Gastrocnemius medialis (tissue), 4 donors: Measurements from ENCODE around the gene TRIM61. TPM values are rescaled to one million over a fixed set of nuclear protein-coding genes. Genes with fewer than 3 reads are reported as not detected.
"Not testable (repeated sequence)": the region's sequence is repeated elsewhere in the genome, so short reads cannot be mapped to it uniquely, and the experiment has no call there.

Experiments used
- ATAC-seq, 2 donors: fragments of 150-250 bp; one replicate each; pipeline ENCODE4 v1.9.1; 2016
- DNase-seq, 2 donors: peaks; one replicate each; pipeline ENCODE4 v3.0.0-alpha.2; 2019
- H3K27ac ChIP-seq, 4 donors: fragments of 200-600 bp; sonication (generic); 1 replicate in 1 of 4; 2 replicates in 3 of 4; pipeline ENCODE4 v1.5.1; 2016 to 2018; ENCODE audit warnings: mild to moderate bottlenecking in 2 of 4, moderate library complexity in 1 of 4
- H3K27me3 ChIP-seq, 3 donors: fragments of 200-600 bp; sonication (generic) in 2 of 3; 1 replicate in 1 of 3; 2 replicates in 2 of 3; pipeline versions ENCODE4 v1.5.1 to v1.6.0; 2016 to 2019; ENCODE audit warnings: mild to moderate bottlenecking in 1 of 3, moderate library complexity in 1 of 3
- H3K36me3 ChIP-seq, 2 donors: fragments of 200-600 bp; sonication (generic) in 1 of 2; one replicate each; pipeline ENCODE4 v1.5.1; 2017 to 2018
- H3K4me1 ChIP-seq, 2 donors: fragments of 200-600 bp; sonication (generic) in 1 of 2; one replicate each; pipeline ENCODE4 v1.5.1; 2016 to 2017; ENCODE audit warnings: mild to moderate bottlenecking in 2 of 2
- H3K4me3 ChIP-seq, 4 donors: fragments of 200-600 bp; sonication (generic) in 3 of 4; 1 replicate in 1 of 4; 2 replicates in 3 of 4; pipeline ENCODE4 v1.5.1; 2016 to 2019; ENCODE audit warnings: mild to moderate bottlenecking in 2 of 4
- H3K9me3 ChIP-seq, 3 donors: fragments of 200-600 bp; sonication (generic) in 2 of 3; 1 replicate in 1 of 3; 2 replicates in 2 of 3; pipeline ENCODE4 v1.5.1; 2016 to 2019
- POLR2A ChIP-seq, 2 donors: fragments of 450-650 bp; IDR thresholded peaks; one replicate each; pipeline ENCODE4 v1.6.1; 2017; ENCODE audit warnings: antibody characterized with exemption in 2 of 2, mild to moderate bottlenecking in 2 of 2, moderate library complexity in 2 of 2
- in situ Hi-C, 4 donors: fragments of 200-750 bp; cut with MboI; loops; one replicate each; pipeline versions ENCODE4 v1.15.0 to v1.8.0; 2017; ENCODE audit warnings: low sequenced_read_pairs in 4 of 4
- intact Hi-C: fragments of 100-400 bp; cut with DNase I; formaldehyde crosslinking; loops from one replicate; pipeline ENCODE4 v1.15.1; 2023; ENCODE audit warnings: low total_unique reads
- total RNA-seq, 4 donors: library from RNA; depleted of rRNA; stranded (reverse); fragments of >200 nt; gene quantifications; one replicate each; pipeline versions ENCODE4 v1.1.0 to v1.2.3, GENCODE V29; 2016
- TF ChIP-seq, protein P1 (sequence below), 5 experiments: fragments of 450-650 bp in 3 of 5; fragments of 200-600 bp in 2 of 5; sonication (generic) in 2 of 5; IDR thresholded peaks in 4 of 5; conservative IDR thresholded peaks in 1 of 5; 1 replicate in 4 of 5; 2 replicates in 1 of 5; pipeline ENCODE4 v1.5.1; 2016 to 2019; ENCODE audit warnings: antibody characterized with exemption in 5 of 5, mild to moderate bottlenecking in 3 of 5, moderate library complexity in 3 of 5

The TRIM61 gene
- total RNA-seq, 4 donors from 2014 or later = 0.46 TPM; not detected in 3

DNA sequence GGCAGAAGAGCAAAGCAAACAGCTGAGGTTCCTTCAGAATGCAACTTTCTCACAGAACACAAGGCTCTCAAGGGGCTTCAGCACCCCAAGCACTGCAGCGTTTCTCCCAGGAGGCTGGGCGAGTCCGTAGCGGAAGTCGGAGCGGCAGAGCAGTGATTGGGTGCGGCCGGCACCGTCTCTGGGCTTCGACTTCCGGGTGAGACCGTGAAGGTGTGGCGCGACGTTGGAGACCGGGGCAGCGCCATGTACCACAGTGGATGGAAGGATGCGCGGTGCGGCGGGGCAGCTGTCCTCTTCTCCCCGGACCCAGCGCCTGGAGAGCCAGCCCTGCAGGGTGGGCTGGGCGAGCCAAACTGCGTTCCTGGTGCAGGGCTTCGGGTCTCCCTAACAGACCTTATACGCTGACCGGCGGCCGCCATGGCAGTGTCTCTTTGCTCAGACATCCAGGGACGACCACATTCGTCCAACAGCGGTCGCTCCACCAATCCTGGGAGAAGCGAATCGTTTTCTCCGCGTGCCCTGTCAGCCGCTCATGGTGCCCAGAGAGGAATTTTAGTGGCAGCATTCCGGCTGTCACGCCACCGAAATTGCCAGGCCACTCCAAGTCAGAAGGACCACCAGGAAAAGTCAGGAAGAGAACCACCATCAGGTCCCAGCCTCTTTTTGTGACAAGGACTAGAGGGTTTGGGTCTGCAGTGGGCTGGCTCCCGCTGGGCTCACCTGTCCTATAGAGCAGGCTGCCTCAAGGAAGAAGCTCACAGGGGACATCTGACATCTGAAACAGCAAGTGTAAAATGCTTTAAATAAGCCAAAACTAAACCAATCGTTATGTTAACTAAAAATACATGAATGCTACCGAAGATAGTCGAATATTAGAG is 20.5 kb downstream of the TRIM61 start:
- TF ChIP-seq POLR2A (IDR thresholded peaks at IDR 0.05) = no peak
- TF ChIP-seq, protein P1, sequence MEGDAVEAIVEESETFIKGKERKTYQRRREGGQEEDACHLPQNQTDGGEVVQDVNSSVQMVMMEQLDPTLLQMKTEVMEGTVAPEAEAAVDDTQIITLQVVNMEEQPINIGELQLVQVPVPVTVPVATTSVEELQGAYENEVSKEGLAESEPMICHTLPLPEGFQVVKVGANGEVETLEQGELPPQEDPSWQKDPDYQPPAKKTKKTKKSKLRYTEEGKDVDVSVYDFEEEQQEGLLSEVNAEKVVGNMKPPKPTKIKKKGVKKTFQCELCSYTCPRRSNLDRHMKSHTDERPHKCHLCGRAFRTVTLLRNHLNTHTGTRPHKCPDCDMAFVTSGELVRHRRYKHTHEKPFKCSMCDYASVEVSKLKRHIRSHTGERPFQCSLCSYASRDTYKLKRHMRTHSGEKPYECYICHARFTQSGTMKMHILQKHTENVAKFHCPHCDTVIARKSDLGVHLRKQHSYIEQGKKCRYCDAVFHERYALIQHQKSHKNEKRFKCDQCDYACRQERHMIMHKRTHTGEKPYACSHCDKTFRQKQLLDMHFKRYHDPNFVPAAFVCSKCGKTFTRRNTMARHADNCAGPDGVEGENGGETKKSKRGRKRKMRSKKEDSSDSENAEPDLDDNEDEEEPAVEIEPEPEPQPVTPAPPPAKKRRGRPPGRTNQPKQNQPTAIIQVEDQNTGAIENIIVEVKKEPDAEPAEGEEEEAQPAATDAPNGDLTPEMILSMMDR (IDR thresholded peaks at IDR 0.05 in 4 of 5, conservative IDR thresholded peaks at IDR 0.05 in 1 of 5) = no peak
- intact Hi-C loops (no loop called here), in situ Hi-C loops (no loop called here)
- peak; percentile 36 to 60 for DNase-seq
- Histone ChIP-seq H3K27ac (peak overlapping the region in 3 of 4 donors; percentile 5 to 66 (median 9)), H3K4me3 (peak overlapping the region; percentile 47 to 74 (median 70)), H3K36me3 (no peaks in the 10 kb centered on the region), H3K27me3 (no peaks in the 10 kb centered on the region), H3K9me3 (no peaks in the 10 kb centered on the region), H3K4me1 (peaks cover 5 to 12% of the 10 kb centered on the region in 2 donors)
- ATAC-seq = peak; percentile 78 to 96

DNA sequence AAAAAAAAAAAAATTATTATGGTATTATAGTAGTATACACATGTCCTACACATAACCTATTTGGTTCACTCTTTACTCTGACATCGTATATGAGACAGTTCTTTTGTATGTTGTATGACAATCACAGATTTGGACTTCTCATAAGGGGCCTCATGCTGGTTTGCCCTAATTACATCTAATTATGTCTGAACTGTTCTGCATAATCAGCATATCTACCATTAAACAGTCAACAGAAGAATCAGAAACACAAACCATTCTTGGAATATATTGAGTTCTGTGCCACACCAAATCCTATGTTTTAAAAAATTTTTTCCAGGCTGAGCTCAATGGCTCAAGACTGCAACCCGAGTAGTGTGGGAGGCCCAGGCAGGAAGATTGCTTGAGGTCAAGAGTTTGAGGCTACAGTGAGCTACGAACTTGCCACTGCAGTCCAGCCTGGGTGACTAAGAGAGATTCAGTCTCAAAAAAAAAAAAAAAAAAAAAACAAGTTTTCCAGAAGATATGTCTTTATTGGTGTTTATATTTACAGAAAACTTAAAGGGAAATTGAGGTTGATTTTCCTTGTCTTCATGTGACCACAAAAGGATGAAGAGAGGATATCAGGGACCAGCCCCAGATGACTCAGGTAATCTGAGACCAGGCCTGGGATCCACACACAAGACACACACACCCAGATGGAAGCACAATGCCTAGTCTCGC is 22.2 kb downstream of the TRIM61 start:
- Histone ChIP-seq H3K4me3 (no peak overlapping the region), H3K27ac (no peak overlapping the region), H3K27me3 (no peaks in the 10 kb centered on the region), H3K36me3 (no peaks in the 10 kb centered on the region), H3K9me3 (no peaks in the 10 kb centered on the region), H3K4me1 (peaks cover 5 to 12% of the 10 kb centered on the region in 2 donors)
- ATAC-seq (no peak), DNase-seq (no peak)
- intact Hi-C loops = no loop called here
- in situ Hi-C loops = no loop called here
- TF ChIP-seq POLR2A (IDR thresholded peaks at IDR 0.05) = no peak

DNA sequence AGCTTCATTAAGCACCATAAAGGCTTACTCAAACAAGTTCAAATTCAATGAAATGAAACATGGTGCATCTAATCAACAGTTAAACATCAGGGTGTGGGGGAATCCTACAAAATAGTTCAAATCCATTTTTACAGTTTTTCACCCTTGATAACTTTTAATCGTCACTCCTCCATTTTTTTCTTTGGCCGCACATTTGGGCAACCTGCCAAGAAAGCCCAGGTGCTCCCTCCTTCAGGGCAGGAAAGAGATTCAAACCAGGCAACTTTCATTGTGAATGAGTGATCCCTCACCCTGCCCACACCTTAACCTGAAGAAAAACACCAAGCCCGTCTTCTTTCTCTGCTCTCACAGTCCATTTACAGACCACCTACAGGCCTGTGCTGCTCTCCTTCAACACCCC is 24.9 kb downstream of the TRIM61 start:
- TF ChIP-seq POLR2A (IDR thresholded peaks at IDR 0.05) = no peak
- TF ChIP-seq, protein P1 (IDR thresholded peaks at IDR 0.05 in 4 of 5, conservative IDR thresholded peaks at IDR 0.05 in 1 of 5) = no peak
- ATAC-seq = no peak
- Histone ChIP-seq H3K36me3 (no peaks in the 10 kb centered on the region), H3K27ac (no peak overlapping the region), H3K4me3 (no peak overlapping the region), H3K27me3 (no peaks in the 10 kb centered on the region), H3K9me3 (no peaks in the 10 kb centered on the region), H3K4me1 (peaks cover 3 to 4% of the 10 kb centered on the region in 2 donors)
- in situ Hi-C loops = no loop called here
- no peak for DNase-seq
- intact Hi-C loops = no loop called here

DNA sequence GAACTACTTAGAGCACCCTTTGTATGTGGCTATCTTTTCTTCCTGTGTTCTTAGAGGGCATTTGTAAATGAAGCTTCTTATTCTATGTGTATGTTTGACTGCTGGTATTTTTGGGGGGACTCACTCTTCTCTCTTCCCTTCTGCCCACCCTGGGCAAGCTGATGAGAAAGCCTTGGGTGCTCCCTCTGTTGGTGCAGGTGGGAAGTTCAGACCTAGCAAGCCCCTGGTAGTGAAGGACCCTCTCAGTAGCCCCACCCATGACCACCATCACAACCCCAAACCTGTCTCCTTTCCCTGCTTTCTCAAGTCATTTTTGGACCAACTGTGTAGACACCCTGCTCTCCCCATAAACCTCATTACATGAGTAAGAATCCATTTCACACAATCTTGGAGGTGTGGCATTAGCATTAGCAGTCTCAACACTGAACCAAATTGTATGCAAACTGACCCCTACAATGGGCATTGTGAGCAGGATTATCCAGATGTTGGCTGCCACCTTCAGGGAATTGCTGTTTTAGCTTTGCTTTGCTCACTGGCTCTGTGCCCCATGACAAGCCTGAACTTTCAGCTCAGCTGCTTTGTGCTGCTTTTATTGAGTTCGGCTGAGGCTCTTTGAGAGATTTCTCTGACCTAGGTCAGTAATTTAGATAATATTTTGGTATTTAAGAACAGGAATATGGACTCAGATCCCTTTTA is 27.9 kb downstream of the TRIM61 start:
- intact Hi-C loops = no loop called here
- in situ Hi-C loops = no loop called here
- H3K36me3 ChIP-seq = no peaks in the 10 kb centered on the region
- H3K4me1 ChIP-seq = no peaks in the 10 kb centered on the region
- H3K27ac ChIP-seq = no peak overlapping the region
- DNase-seq = no peak
- TF ChIP-seq POLR2A (IDR thresholded peaks at IDR 0.05) = no peak
- TF ChIP-seq, protein P1 (IDR thresholded peaks at IDR 0.05 in 4 of 5, conservative IDR thresholded peaks at IDR 0.05 in 1 of 5) = no peak
- no peaks in the 10 kb centered on the region for H3K9me3 ChIP-seq
- H3K27me3 ChIP-seq = no peaks in the 10 kb centered on the region
- no peak for ATAC-seq
- H3K4me3 ChIP-seq = no peak overlapping the region

DNA sequence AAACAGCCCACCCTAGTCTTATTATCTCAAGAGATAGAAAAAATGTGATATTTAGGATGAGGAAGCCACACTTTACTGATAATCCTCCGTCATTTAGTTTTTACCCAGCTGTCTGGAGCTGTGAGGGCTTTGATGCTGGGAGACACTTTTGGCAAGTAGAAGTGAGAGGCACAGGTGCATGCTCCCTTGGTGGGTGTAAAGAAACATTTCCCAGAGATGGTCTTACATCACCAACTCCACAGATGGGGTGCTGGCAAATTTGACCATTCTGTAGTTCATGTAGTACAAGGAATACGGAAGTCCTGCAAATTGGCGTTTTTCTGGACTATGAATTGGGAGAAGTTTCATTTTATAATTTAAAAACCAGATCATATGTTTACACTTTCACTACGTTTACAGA is 28.5 kb downstream of the TRIM61 start:
- Histone ChIP-seq H3K27me3 (no peaks in the 10 kb centered on the region), H3K4me3 (no peak overlapping the region), H3K4me1 (no peaks in the 10 kb centered on the region), H3K36me3 (no peaks in the 10 kb centered on the region), H3K27ac (no peak overlapping the region), H3K9me3 (no peaks in the 10 kb centered on the region)
- no peak for ATAC-seq
- intact Hi-C loops = no loop called here
- in situ Hi-C loops = no loop called here
- DNase-seq = no peak
- no peak for TF ChIP-seq POLR2A (IDR thresholded peaks at IDR 0.05)
- TF ChIP-seq, protein P1 (IDR thresholded peaks at IDR 0.05 in 4 of 5, conservative IDR thresholded peaks at IDR 0.05 in 1 of 5) = no peak

DNA sequence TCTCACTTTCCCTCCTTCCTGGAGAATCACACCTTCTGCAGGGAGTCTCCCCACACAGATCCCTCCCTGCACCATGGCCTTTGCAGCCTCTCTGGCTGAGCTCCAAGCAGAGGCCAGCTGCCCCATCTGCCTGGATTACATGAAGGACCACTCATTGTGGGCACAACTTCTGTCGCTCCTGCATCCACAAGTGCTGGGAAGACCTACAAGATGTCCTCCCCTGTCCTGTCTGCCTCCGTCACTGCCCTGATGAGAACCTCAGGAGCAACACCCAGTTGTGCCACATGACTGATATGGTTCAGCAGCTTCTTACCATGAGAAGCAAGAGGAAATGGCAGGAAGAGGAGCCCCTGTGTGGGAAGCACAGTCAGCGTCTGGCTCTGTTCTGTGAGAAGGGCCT is 29.5 kb downstream of the TRIM61 start:
- H3K4me1 ChIP-seq, H3K36me3 ChIP-seq, intact Hi-C loops, H3K9me3 ChIP-seq, H3K4me3 ChIP-seq, DNase-seq, ATAC-seq, H3K27me3 ChIP-seq, H3K27ac ChIP-seq, in situ Hi-C loops: not testable (repeated sequence)
